Hematopoietic multipotent progenitor cell (in vitro differentiated cells): ENCODE data around the gene OSGEPL1. TPM values are rescaled to one million over a fixed set of nuclear protein-coding genes. Genes with fewer than 3 reads are reported as not detected.
A peak's percentile ranks its signal among the peaks of the same experiment; 100 is the strongest.
"Not testable (repeated sequence)": the region's sequence is repeated elsewhere in the genome, so short reads cannot be mapped to it uniquely, and the experiment has no call there.

Source experiments
- DNase-seq, 3 donors: peaks; one replicate each; pipeline ENCODE4 v3.0.0-alpha.2; 2011 to 2015; ENCODE audit warnings: low read depth in 2 of 3, low spot score in 2 of 3
- total RNA-seq: library from RNA; depleted of rRNA; stranded (reverse); fragments of >200 nt; gene quantifications from one replicate; pipeline ENCODE4 v1.2.3, GENCODE V29; 2012

The OSGEPL1 gene
- total RNA-seq, 1 donor = 4.6 TPM

GRCh38 chr2:189756311-189756952 lies 6.2 kb downstream of the OSGEPL1 start:
- DNase-seq = no peak

- peak in 2 of 3 donors; percentile 31 to 58 for DNase-seq
These were observed 11.4 kb downstream of the OSGEPL1 start for GRCh38 chr2:189751080-189751658.

DNA sequence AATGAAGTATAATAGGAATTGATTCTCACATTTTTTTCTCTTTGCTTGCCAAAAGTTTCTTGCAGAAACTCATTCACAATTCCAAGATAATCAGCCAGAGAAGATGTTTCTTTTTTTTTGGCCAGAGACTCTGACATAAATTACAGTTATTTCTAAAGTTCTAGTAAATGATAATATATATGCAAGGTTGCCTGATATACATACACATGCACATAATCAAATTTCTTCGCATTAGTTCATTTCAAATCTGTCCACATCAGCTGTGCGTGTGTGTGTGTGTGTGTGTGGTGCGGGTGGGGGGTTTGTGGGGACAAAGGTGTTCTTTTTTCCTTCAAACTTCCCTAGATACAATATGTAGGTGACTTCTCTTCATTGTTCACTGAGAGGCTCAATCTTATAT lies 33.2 kb downstream of the OSGEPL1 start:
- no peak for DNase-seq

DNA sequence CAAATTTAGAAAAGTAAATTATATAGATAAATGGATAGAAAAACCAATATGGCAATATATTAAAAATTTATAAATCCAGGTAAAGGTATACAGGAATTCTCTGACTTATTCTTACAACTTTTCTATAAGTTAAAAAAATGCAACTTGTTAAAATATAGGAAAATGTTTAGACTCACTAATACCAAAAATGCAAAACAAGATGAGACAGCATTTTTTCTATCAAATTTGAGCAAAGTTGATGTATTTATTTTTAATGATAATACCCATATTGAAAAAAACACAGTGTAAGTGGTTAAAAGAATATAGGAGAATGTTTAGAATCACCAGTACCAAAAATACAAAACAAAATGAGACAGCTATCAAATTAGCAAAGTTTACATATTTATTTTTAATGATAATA lies 35.7 kb downstream of the OSGEPL1 start:
- DNase-seq = no peak

DNA sequence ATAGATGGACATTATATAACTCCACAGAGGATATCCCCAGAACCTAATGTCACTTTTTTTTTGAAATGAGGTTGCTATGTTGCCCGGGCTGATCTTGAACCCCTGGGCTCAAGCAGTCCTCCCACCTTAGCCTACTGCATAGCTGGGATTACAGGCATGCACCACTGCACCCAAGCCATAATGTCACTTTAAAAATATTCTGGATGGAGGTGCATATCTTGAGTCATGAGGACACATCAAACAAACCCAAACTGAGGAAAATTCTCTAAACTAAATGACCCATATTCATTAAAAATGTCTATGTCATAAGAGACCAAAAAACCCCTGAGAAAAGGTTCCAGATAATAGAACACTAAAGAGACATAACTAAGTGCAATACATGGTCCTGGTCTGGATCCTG lies 36.3 kb downstream of the OSGEPL1 start:
- no peak for DNase-seq

- no peak for DNase-seq
These were observed 39.4 kb downstream of the OSGEPL1 start for GRCh38 chr2:189723192-189723591.

DNA sequence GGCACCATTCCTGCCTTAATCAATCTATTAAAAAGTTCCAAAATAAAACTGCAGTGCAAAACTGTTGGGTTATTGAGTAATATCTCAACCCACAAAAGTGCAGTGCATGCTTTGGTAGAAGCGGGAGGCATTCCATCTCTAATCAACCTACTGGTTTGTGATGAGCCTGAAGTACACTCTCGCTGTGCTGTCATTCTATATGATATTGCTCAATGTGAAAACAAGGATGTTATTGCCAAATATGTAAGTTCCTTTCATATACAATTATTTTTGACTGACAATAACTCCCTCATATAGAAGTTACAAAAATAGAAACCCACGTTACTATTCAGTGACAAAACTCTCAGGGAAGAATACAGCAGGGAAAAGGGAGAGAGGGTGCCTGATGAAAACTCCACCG lies 43.0 kb downstream of the OSGEPL1 start:
- no peak for DNase-seq

DNA sequence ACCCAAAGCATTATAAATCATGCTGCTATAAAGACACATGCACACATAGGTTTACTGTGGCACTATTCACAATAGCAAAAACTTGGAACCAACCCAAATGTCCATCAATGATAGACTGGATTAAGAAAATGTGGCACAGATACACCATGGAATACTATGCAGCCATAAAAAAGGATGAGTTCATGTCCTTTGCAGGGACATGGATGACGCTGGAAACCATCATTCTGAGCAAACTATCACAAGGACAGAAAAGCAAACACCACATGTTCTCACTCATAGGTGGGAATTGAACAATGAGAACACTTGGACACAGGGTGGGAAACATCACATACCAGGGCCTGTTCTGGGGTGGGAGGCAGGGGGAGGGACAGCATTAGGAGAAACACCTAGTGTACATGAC lies 45.0 kb downstream of the OSGEPL1 start:
- DNase-seq = not testable (repeated sequence)

- no peak for DNase-seq
These were observed 52.9 kb downstream of the OSGEPL1 start for GRCh38 chr2:189709501-189710221.

DNA sequence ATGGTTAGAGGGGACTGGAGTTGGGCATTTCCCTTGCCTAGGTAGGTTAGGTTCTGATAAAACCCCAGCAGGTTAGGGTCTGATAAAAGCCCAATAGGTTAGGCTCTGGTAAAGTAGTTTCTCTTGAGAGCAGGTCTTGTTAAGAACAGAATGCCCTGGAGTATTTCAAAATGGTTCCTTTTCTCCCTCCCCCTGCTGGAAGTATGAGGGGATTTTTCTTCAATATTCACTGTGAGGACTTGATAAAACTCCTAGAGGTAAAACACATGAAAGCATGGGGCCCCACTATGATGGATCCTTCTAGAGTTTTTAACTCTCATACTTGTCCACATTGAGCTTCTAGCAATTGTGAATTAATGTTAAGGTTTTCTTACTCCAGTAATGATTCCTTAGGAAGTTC lies 60.5 kb downstream of the OSGEPL1 start:
- peak in 2 of 3 donors; percentile 31 to 58 for DNase-seq

DNA sequence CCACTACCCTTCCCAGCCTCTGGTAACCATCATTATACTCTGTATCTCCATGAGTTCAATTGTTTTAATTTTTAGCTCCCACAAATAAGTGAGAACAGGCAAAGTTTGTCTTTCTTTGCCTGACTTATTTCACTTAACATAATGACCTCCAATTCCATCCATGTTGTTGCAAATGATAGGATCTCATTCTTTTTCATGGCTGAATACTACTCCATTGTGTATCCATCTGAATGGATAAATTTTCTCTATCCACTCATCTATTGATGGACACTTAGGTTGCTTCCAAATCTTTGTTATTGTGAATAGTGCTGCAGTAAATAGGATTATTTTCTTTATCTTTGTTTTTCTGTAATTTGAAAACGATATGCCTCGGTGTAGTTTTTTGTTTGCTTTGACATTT lies 61.9 kb downstream of the OSGEPL1 start:
- DNase-seq = no peak

GRCh38 chr2:189698020-189698887 lies 64.3 kb downstream of the OSGEPL1 start:
- peak in 2 of 3 donors; percentile 53 to 87 for DNase-seq

Other genes with a start within 250 kb of the OSGEPL1 start
- 393 TPM for gene SLC40A1, start 182.0 kb downstream of the OSGEPL1 start, total RNA-seq
- gene ASNSD1, start 101.3 kb downstream of the OSGEPL1 start, total RNA-seq = 15.1 TPM
- 9.4 TPM for gene ANKAR, start 88.1 kb downstream of the OSGEPL1 start, total RNA-seq
- 37.2 TPM for gene ORMDL1, start 21.5 kb upstream of the OSGEPL1 start, total RNA-seq
- gene PMS1, start 21.7 kb upstream of the OSGEPL1 start, total RNA-seq = 12.4 TPM